NCI-H226 (cell line): ENCODE measurements around the gene TCF7L2.

Experiments
- DNase-seq: peaks from one replicate; pipeline ENCODE4 v3.0.0-alpha.2; 2015

Gene TCF7L2

GRCh38 chr10:113000876-113001598 lies 51.0 kb downstream of the TCF7L2 start:
- peak; percentile 32 for DNase-seq

GRCh38 chr10:113001599-113002448 lies 51.8 kb downstream of the TCF7L2 start:
- DNase-seq = no peak

- DNase-seq = no peak
These were observed 52.4 kb downstream of the TCF7L2 start for GRCh38 chr10:113002449-113002777.

GRCh38 chr10:113003052-113003451 lies 53.0 kb downstream of the TCF7L2 start:
- no peak for DNase-seq

- DNase-seq = no peak
These were observed 54.1 kb downstream of the TCF7L2 start for GRCh38 chr10:113004069-113004618.

- DNase-seq = no peak
These were observed 55.3 kb downstream of the TCF7L2 start for GRCh38 chr10:113005380-113005779.

GRCh38 chr10:113006656-113007342 lies 56.8 kb downstream of the TCF7L2 start:
- no peak for DNase-seq

- DNase-seq = no peak
These were observed 57.3 kb downstream of the TCF7L2 start for GRCh38 chr10:113007343-113007771.

GRCh38 chr10:113007821-113008220 lies 57.8 kb downstream of the TCF7L2 start:
- no peak for DNase-seq

GRCh38 chr10:113011592-113012374 lies 61.7 kb downstream of the TCF7L2 start:
- DNase-seq = no peak

- no peak for DNase-seq
These were observed 65.2 kb downstream of the TCF7L2 start for GRCh38 chr10:113015201-113015600.

GRCh38 chr10:113017376-113017775 lies 67.3 kb downstream of the TCF7L2 start:
- no peak for DNase-seq

GRCh38 chr10:113018034-113018433 lies 68.0 kb downstream of the TCF7L2 start:
- DNase-seq = no peak

- DNase-seq = no peak
These were observed 69.0 kb downstream of the TCF7L2 start for GRCh38 chr10:113019096-113019495.

GRCh38 chr10:113019692-113020474 lies 69.8 kb downstream of the TCF7L2 start:
- DNase-seq = no peak

GRCh38 chr10:113020475-113020753 lies 70.4 kb downstream of the TCF7L2 start:
- DNase-seq = no peak

- no peak for DNase-seq
These were observed 70.8 kb downstream of the TCF7L2 start for GRCh38 chr10:113020838-113021237.

- no peak for DNase-seq
These were observed 71.4 kb downstream of the TCF7L2 start for GRCh38 chr10:113021268-113022040.

- no peak for DNase-seq
These were observed 72.2 kb downstream of the TCF7L2 start for GRCh38 chr10:113022265-113022664.

GRCh38 chr10:113023017-113023416 lies 73.0 kb downstream of the TCF7L2 start:
- no peak for DNase-seq

- no peak for DNase-seq
These were observed 74.9 kb downstream of the TCF7L2 start for GRCh38 chr10:113024930-113025329.
